ENCODE measurements around the gene NXPH1. TPM values are rescaled to one million over a fixed set of nuclear protein-coding genes. Genes with fewer than 3 reads are reported as not detected.

Gene NXPH1
- total RNA-seq (not detected), polyA plus RNA-seq (not detected)

- peaks cover 31 to 85% (median 56%) of the 10 kb centered on the region in 3 donors for H3K27me3 ChIP-seq
- WGBS, 2 donors, result 2 to 4% methylated on average over 71 of the region's 71 CpGs
- peaks cover 0 to 25% (median 16%) of the 10 kb centered on the region in 4 donors for H3K4me1 ChIP-seq
- intact Hi-C loops (cut with DNase I), result no loop called here
- no peaks in the 10 kb centered on the region for H3K9me3 ChIP-seq
- TF ChIP-seq POLR2A (IDR thresholded peaks at IDR 0.05), result no peak
- TF ChIP-seq EP300 (IDR thresholded peaks at IDR 0.05), result no peak
- H3K27ac ChIP-seq, result no peak within 1 kb of the TSS
- H3K36me3 ChIP-seq, result no peaks in the 10 kb centered on the region
- DNase-seq, result no peak
- H3K4me3 ChIP-seq, result peak within 1 kb of the TSS in 1 of 4 donors; percentile 5
Observed at GRCh38 chr7:8433477-8434289, at the start of gene NXPH1. NXPH1 (plus strand) TSS chr7:8433609.

- Histone ChIP-seq H3K27me3 (no peaks in the 10 kb centered on the region), H3K4me1 (no peaks in the 10 kb centered on the region), H3K9me3 (no peaks in the 10 kb centered on the region), H3K4me3 (no peak overlapping the region), H3K27ac (no peak overlapping the region), H3K36me3 (no peaks in the 10 kb centered on the region)
- 42 to 50% methylated on average over 4 of the region's 4 CpGs for WGBS, 2 donors
- no peak for DNase-seq
- TF ChIP-seq, protein P1, sequence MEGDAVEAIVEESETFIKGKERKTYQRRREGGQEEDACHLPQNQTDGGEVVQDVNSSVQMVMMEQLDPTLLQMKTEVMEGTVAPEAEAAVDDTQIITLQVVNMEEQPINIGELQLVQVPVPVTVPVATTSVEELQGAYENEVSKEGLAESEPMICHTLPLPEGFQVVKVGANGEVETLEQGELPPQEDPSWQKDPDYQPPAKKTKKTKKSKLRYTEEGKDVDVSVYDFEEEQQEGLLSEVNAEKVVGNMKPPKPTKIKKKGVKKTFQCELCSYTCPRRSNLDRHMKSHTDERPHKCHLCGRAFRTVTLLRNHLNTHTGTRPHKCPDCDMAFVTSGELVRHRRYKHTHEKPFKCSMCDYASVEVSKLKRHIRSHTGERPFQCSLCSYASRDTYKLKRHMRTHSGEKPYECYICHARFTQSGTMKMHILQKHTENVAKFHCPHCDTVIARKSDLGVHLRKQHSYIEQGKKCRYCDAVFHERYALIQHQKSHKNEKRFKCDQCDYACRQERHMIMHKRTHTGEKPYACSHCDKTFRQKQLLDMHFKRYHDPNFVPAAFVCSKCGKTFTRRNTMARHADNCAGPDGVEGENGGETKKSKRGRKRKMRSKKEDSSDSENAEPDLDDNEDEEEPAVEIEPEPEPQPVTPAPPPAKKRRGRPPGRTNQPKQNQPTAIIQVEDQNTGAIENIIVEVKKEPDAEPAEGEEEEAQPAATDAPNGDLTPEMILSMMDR (IDR thresholded peaks at IDR 0.05), result no peak
- no peak for TF ChIP-seq POLR2AphosphoS5 (IDR thresholded peaks at IDR 0.05)
- TF ChIP-seq POLR2A (IDR thresholded peaks at IDR 0.05), result no peak
- TF ChIP-seq EP300 (IDR thresholded peaks at IDR 0.05), result no peak
- intact Hi-C loops (cut with DNase I), result no loop called here
Observed at GRCh38 chr7:8384901-8385300, 48.5 kb upstream of the NXPH1 start.

- Histone ChIP-seq H3K27ac (no peak overlapping the region), H3K36me3 (no peaks in the 10 kb centered on the region), H3K4me1 (no peaks in the 10 kb centered on the region), H3K4me3 (no peak overlapping the region), H3K27me3 (no peaks in the 10 kb centered on the region), H3K9me3 (no peaks in the 10 kb centered on the region)
- WGBS, 2 donors, result 61 to 63% methylated on average over 5 of the region's 5 CpGs
- TF ChIP-seq POLR2AphosphoS5 (IDR thresholded peaks at IDR 0.05) (no peak), POLR2A (IDR thresholded peaks at IDR 0.05) (no peak), EP300 (IDR thresholded peaks at IDR 0.05) (no peak)
- TF ChIP-seq, protein P1 (IDR thresholded peaks at IDR 0.05), result no peak
- intact Hi-C loops (cut with DNase I), result no loop called here
- DNase-seq, result no peak
Observed at GRCh38 chr7:8386926-8387550, 46.4 kb upstream of the NXPH1 start.

GRCh38 chr7:8387551-8388256 is 45.7 kb upstream of the NXPH1 start:
- H3K9me3 ChIP-seq, result no peaks in the 10 kb centered on the region
- no peaks in the 10 kb centered on the region for H3K36me3 ChIP-seq
- no peak overlapping the region for H3K27ac ChIP-seq
- intact Hi-C loops (cut with DNase I), result no loop called here
- H3K4me1 ChIP-seq, result no peaks in the 10 kb centered on the region
- no peak overlapping the region for H3K4me3 ChIP-seq
- H3K27me3 ChIP-seq, result no peaks in the 10 kb centered on the region
- WGBS, 2 donors, result 92 to 94% methylated on average over 7 of the region's 7 CpGs
- DNase-seq, result no peak
- no peak for TF ChIP-seq EP300 (IDR thresholded peaks at IDR 0.05)
- TF ChIP-seq, protein P1 (IDR thresholded peaks at IDR 0.05), result no peak
- no peak for TF ChIP-seq POLR2AphosphoS5 (IDR thresholded peaks at IDR 0.05)
- no peak for TF ChIP-seq POLR2A (IDR thresholded peaks at IDR 0.05)

DNA sequence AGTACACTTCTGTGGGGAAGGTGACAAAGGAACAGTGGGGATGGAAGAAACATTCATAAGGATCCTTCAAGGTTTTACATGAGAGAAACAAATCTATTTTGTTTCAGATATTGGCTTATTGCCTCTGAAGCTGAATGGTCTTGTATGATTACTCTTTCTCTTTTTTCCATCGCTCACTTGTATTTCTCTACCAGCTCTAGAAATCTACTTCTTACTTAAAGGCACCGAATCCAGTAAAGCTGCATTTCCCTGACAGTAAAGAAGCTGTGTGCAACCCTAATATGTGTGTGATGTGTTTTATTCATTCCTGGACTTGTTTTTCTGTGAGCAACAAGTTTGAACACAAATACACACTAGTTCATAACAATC is 45.2 kb upstream of the NXPH1 start:
- Histone ChIP-seq H3K27ac (no peak overlapping the region), H3K4me1 (no peaks in the 10 kb centered on the region), H3K4me3 (no peak overlapping the region), H3K27me3 (no peaks in the 10 kb centered on the region), H3K9me3 (no peaks in the 10 kb centered on the region), H3K36me3 (no peaks in the 10 kb centered on the region)
- no peak for DNase-seq
- TF ChIP-seq EP300 (IDR thresholded peaks at IDR 0.05) (no peak), POLR2A (IDR thresholded peaks at IDR 0.05) (no peak), POLR2AphosphoS5 (IDR thresholded peaks at IDR 0.05) (no peak)
- TF ChIP-seq, protein P1 (IDR thresholded peaks at IDR 0.05), result no peak
- 94 to 95% methylated on average over 2 of the region's 2 CpGs for WGBS, 2 donors
- intact Hi-C loops (cut with DNase I), result no loop called here

Measured in sigmoid colon (tissue), 7 donors.